ENCODE results near the gene WDR20.
"Not testable (repeated sequence)": the region's sequence is repeated elsewhere in the genome, so short reads cannot be mapped to it uniquely, and the experiment has no call there.

The WDR20 gene, protein sequence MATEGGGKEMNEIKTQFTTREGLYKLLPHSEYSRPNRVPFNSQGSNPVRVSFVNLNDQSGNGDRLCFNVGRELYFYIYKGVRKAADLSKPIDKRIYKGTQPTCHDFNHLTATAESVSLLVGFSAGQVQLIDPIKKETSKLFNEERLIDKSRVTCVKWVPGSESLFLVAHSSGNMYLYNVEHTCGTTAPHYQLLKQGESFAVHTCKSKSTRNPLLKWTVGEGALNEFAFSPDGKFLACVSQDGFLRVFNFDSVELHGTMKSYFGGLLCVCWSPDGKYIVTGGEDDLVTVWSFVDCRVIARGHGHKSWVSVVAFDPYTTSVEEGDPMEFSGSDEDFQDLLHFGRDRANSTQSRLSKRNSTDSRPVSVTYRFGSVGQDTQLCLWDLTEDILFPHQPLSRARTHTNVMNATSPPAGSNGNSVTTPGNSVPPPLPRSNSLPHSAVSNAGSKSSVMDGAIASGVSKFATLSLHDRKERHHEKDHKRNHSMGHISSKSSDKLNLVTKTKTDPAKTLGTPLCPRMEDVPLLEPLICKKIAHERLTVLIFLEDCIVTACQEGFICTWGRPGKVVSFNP
- long read RNA-seq, donor 1, transcript WDR20-204 (3 exons, 2,391 nt): major isoform, 10 of 14 reads
- long read RNA-seq, donor 1, partial matches to known transcripts: 0 of 14 reads
- long read RNA-seq, donor 1, other reads (novel, unspliced or antisense): 0 of 14 reads
- long read RNA-seq, donor 2, partial matches to known transcripts: 0 of 2 reads
- long read RNA-seq, donor 2, other reads (novel, unspliced or antisense): 0 of 2 reads
- long read RNA-seq, donor 3, transcript WDR20-204 (3 exons, 2,391 nt): major isoform, 6 of 9 reads
- long read RNA-seq, donor 3, partial matches to known transcripts: 0 of 9 reads
- long read RNA-seq, donor 3, other reads (novel, unspliced or antisense): 0 of 9 reads
- long read RNA-seq, donor 4, partial matches to known transcripts: 0 of 8 reads
- long read RNA-seq, donor 4, other reads (novel, unspliced or antisense): 0 of 8 reads
- long read RNA-seq, donor 5, partial matches to known transcripts: 0 of 7 reads
- long read RNA-seq, donor 5, other reads (novel, unspliced or antisense): 0 of 7 reads
- long read RNA-seq, donor 6, partial matches to known transcripts: 0 of 4 reads
- long read RNA-seq, donor 6, other reads (novel, unspliced or antisense): 0 of 4 reads
- long read RNA-seq, donor 7: 0 reads
- long read RNA-seq, donor 8, partial matches to known transcripts: 0 of 8 reads
- long read RNA-seq, donor 8, other reads (novel, unspliced or antisense): 0 of 8 reads

DNA sequence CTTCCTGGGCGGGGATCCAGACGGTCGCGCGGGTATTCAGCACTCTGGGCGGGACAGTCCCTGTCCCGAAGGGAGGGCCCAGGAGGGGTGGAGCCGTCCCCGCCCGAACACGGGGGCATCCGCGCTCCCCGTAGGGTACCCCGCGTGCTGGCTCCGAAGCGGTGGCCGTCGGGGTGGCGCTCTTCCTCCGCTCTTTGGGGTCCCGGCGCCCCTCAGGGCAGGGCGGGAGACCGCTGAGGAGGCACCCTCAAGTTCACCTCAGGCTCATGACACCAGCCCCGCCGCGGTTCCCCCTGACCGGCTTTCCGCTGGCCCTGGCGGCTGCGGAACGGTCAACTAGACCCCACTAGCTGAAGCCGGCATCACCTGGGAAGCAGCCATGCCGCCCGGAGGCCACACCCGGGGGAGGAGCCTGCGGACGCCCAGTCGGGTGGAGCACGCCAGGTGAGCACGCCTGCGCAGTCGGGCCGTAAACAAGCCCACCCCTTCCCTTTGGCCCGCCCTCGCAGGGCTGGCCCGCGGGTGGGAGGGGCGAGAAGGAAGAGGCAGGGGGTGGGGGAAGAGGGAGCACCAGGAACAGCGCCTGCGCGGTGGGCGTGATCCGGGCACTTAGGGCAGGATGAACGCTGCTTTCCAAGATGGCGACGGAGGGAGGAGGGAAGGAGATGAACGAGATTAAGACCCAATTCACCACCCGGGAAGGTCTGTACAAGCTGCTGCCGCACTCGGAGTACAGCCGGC, at the start of gene WDR20:
WDR20 (plus strand) TSS at position 612 of the 741 bp plus-strand sequence; CDS start at position 639, 27 bp downstream.
- DNase-seq: peak; percentile 88

DNA sequence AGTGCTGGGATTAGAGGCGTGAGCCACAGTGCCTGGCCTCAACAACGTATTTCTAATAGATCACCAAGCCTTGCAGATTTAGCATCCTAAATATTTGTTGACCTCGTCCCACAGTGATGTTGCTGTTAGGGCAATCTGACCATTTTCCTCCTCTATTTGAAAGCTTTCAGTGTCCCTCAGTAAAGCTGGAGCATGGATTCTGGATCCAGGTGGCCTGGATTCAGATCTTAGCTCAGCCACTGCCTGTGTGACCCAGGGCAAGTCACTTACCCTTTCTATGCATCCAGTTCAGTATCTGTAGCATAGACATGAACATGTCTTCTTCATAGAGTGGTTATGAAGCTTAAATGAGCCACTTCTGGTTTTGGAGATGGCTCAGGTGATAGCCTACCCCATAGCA, 49.0 kb upstream of the WDR20 start:
- DNase-seq: no peak

DNA sequence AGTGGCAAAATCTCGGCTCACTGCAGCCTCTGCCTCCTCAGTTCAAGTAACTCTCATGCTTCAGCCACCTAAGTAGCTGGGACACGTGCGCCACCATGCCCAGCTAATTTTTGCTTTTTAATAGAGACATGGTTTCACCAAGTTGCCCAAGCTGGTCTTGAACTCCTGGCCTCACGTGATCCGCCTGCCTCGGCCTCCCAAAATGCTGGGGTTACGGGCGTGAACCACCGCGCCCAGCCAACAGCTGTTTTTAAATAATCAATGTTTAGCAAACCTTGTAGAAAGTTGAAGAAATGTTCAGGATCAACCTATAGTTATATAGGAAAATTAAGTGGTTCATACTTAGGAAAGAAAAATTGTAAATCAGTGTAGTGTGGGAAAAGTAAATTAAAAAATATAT, 46.9 kb upstream of the WDR20 start:
- no peak for DNase-seq

DNA sequence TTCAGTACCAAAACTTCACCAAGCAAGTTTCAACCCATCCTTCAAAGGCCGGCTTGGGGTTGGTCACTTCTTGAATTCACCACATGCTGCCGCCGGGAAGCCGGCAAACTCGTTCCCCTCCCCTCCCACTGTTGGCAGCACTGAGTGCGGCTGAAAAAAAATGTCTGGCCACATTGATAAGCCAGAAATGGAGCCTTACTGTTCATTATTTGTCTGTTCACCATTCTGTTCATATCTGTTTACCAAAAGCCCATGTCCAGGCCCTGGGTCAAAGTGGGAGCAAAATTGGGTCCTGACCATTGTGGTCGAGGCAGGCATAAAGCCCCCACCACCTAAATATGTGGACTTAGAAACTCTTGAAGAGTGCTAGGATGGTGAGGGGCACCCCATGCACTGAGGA, 45.6 kb upstream of the WDR20 start:
- DNase-seq: no peak

DNA sequence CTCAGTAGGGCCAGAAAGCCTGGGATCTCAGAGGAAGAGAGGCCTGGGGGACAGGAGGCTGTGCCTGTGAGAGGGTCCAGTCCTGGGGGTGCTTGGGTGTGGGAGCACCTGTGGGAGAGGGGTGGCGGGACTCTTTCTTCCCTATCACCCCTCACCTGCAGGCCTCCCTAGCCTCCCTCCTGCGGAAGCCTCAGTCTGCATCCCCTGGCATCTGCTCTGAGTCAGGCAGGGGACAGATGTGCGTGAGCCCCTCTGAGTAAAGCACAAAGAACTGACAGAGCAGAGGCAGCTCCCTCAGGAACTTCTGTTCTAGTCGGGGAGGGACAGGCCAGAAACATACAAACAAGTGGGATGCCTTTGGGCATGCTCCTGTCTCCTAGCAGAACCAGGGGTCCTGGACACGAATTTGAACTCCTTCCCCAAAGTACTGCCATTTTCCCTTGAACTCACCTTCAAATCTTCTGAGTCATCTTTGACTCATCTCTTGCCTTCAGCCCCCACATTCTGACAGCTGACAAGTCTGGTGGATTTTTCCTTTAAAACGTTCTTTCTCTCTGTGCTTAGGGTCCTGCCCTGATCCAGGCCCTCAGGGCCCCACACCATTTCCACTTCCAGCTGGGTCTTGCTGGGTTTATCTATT, 44.3 kb upstream of the WDR20 start:
- DNase-seq: no peak

DNA sequence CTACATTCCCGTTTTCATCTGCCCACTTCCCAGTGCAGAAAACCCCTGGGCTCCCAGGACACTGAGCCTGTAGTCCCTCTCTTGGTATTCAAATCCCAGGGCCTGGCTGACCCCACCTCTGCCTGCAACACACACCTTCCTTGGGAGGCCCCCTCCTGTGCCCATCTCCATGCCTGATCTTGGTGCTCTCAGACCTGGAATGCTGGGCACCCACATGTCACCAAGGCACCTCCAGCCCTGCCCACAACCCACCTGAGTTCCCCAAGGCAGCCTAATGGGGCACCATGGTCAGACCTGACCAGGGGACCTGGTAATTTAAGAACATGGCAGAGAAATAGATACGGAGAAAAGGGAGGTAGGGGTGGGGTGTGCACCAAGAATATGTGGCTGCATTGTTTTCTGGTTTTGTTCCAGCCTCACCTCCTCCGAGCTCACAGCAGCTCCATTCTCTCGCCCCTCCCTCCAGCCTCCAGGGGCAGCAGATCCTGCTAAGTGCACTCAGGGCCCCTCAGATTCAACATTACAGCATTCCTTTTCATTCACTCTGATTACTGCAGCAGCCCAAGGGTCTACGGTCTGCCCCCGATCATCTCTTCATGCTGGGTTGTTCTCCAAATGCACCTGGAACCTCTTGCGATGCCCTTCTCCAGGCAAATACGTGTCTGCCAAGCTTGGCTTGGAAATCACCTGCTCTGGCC, 43.7 kb upstream of the WDR20 start:
- DNase-seq: no peak

DNA sequence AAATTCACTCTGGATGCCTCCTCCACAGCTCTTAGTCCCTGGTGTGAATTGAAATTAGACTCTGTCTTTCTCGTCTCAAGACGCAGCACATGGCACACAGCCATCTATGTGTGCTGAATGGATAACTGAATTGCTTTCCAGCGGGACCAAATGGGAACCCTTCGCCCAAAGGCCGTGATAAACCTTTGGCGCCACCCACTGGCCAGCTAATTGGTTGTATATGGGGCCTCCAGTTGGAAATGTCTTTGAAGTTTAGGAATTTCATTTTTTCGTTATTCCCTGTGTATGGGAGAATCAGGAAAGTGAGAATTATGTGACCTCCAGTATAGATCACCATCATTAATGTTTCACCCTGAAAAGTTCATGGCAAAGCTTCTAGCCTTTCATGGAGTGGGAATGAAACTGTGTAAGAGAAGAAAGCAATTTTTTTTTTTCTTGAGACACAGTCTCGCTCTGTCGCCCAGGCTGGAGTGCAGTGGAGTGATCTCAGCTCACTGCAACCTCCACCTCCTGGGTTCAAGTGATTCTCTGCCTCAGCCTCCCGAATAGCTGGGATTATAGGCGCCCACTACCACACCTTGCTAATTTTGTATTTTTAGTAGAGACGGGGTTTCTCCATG, 43.0 kb upstream of the WDR20 start:
- DNase-seq: peak; percentile 74

DNA sequence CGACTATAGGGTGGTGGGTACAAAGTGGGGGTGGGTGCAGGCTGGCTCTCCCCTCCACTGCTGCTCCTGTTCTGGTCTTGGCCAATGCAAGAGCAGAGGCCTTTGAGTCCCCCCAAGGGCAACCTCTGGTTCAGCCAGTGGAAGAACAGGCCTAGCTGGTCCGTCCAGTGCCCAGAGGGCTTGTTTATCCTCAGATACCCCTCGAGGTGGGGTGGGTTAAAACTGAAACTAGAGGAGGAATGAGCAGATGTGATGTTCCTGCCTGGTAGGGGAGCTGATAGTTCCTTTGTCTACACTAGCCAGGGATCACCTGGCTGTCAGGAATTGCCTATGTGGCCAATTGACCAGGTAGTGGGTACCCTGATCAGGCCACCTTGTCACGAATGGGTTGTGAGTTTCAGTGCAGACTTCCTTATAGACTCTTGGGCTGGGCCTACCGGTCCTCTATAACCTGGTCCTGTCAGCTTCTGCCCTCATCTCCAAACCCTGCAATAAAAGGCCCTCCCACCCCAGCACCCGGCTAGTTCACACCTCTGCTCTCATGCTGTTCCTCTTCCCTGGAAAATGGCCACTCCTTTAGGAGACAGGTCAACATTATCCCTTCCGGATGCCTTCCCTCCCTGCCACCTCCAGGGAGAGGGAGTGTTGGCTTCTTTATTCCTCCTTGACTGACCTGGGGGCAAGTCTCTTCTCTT, 42.1 kb upstream of the WDR20 start:
- DNase-seq: peak; percentile 22

DNA sequence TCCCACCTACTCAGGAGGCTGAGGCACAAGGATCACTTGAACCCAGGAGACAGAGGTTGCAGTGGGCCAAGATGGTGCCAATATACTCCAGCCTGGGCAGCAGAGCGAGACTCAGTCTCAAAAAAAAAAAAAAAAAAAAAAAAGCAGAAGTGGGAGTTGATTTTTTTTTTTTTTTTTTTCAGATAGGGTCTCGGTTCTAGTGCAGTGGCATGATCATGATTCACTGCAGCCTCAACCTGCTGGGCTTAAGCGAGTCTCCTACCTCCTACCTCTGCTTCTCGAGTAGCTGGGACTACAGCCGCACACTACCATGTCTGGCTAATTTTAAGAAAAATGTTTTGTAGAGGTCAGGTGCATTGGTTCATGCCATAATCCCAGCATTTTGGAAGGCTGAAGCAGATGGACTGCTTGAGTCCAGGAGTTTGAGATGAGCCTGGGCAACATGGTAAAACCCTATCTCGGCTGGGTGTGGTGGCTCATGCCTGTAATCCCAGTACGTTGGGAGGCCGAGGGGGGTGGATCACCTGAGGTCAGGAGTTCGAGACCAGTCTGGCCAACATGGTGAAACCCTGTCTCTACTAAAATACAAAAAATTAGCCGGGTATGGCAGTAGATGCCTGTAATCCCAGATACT, 36.5 kb upstream of the WDR20 start:
- DNase-seq: no peak

DNA sequence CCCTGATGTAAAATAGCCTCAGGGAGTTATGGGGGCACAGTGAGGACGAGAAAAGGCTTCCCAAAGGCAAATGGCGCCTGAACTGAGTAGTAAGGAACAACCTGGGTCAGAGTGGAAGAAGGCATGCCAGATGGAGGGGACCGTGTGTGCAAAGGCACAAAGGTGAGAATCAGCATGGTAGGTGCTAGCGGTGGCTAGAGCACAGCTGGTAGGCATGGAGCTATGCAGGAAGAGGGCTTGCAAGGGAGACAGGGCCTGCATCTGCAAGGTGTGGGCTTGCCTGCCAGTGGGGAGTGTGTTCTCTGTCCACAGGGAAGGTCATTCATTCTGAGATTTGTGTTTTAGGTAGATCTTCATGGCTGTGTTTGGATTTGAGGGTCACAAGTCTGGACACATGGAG, 34.3 kb upstream of the WDR20 start:
- no peak for DNase-seq

DNA sequence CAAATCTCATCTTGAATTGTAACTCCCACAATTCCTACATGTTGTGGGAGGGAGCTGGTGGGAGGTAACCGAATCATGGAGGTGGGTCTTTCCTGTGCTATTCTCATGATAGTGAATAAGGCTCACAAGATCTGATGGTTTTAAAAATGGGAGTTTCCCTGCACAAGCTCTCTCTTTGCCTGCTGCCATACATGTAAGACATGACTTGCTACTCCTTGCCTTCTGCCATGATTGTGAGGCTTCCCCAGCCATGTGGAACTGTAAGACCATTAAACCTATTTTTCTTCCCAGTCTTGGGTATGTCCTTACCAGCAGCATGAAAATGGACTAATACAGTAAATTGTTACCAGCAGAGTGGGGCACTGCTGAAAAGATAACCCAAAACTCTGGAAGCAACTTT, 30.4 kb upstream of the WDR20 start:
- DNase-seq: not testable (repeated sequence)

DNA sequence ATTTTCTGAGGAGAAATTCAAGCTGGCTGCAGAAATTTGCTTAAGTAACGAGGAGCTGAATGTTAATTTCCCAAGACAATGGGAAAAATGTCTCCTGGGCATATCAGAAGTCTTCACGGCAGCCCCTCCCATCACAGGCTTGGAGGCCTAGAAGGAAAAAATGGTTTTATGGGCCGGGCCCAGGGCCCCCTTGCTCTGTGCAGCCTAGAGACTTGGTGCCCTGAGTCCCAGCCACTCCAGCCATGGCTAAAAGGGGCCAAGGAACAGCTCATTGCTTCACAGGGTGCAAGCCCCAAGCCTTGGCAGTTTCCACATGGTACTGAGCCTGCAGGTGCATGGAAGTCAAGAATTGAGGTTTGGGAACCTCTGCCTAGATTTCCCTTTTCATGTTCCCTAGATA, 28.6 kb upstream of the WDR20 start:
- DNase-seq: no peak

DNA sequence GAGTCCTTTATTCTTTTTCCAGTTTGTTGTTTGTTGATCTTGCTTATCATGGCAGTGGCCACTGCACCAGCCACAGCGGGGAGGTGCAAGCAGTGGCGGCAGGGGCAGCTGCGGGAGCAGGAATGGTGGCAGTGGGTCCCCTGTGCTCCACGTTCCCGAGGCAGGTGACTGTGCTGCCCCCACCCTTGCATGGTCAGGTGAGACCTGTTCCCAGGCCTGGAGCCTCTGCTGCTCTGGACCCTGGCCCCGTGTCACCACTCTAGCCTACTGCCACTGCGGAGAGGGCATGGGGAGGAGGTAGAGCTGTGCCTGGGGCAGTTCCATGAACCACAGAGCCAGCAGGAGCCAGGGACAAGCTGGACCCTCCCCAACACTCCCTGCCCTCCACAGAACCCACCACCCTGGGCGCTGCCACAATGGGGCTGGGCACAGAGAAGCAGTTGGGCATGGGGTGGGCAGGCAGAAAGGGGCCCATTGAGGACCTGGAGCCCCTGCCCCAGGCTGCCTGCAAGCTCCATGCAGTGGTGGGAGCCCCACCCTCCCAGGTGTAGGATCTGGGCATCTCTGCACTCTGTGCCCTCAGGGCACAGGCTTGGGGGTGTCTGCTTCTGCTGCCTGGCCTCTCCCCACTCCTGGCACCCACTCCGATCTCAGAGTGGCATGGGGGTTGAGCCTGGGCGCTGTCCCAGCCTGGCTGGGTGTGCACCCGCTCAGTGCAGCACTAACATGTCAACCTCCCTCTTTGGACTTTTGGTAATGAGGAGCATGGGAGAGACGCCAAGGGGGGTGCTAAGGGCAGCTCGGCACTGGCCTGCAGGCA, 23.1 kb upstream of the WDR20 start:
- DNase-seq: no peak

DNA sequence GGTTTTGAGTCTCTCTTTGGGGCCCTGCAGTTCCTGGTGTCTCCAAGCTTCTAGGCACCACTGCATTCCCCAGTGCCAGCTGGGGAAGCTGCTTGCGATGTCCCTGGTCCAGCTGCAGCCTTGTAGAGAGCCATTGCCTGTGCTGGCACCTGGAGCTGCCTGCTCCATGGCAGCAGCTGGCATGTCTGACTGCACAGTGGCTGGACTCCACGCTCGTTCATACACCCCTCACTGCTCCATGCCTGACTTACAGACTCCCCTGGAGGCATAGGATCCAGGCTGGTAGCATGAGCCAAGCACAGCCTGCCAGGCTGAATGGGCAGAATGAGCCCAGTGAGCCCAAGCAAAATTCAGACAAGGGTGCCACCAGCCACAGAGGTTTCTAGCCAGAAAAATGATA, 21.8 kb upstream of the WDR20 start:
- DNase-seq: no peak

DNA sequence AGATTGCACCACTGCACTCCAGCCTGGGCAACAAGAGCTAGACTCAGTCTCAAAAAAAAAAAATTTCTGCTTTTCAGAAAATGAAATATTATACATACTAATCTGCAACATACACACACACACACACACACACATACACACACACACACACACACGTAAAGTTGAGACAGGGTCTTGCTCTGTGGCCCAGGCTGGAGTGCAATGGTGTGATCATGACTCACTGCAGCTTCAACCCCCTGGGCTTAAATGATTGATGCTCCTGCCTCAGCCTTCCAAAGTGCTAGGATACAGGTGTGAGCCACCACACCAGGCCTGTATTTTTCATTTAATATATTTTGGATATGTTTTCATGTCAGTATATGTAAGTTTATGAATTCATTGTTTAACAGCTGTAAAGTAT, 18.8 kb upstream of the WDR20 start:
- DNase-seq: no peak

DNA sequence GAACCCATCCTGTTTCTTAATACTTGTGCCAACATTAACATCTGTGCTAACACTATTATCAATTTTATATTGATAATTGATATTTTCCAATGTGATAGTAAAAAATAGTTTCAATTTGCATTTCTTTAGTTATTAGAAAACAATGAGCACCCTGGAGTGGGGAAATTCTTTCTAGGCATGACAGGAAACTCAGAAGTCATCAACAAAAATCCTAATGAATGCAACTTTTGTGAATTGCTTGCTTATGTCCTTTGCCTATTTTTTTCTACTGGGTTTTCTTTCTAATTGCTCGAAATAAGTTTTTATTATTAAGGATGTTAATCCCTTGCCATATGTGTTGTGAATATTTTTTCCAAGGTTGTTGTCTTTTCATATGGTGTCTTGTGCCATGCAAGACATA, 18.1 kb upstream of the WDR20 start:
- no peak for DNase-seq

DNA sequence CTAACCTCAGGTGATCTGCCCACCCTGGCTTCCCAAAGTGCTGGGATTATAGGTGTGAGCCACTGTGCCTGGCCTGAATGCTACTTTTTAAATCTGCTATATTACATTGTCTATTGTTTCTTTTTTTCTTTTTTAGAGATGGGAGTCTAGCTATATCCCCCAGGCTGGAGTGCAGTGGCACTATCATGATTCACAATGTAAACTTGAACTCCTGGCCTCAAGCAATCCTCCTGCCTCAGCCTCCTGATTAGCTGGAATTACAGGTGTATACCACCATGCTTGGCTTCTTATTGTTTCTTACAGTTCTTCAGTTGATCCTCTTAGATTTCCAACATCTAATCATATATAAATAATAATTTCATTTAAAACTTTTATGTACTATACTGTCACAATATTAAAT, 15.3 kb upstream of the WDR20 start:
- DNase-seq: no peak

DNA sequence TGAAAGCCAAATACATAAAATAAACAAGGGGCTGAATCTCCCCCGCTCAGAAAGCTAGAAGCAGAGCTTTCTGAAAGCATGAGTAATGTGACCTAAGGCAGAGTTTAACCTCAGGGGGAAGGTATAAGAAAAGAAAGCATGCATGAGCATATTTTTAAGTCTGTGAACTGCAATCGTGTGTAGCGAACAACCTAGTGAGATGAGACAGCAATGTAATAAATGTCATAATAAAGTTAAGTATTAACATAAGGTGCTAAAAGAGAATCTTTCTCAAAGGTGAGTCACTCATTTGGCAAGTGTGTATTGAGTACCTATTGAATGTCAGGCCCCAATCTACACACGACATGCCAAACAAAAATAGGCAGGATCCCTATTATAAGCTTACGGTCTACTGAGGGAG, 14.2 kb upstream of the WDR20 start:
- no peak for DNase-seq
